Ascending aorta (tissue), 2 donors: ENCODE measurements around the gene AK3. TPM values are rescaled to one million over a fixed set of nuclear protein-coding genes. Genes with fewer than 3 reads are reported as not detected.

Experiments
- DNase-seq, 2 donors: peaks; one replicate each; pipeline ENCODE4 v3.0.0-alpha.2; 2019; ENCODE audit warnings: low spot score in 2 of 2
- H3K27ac ChIP-seq, 2 donors: fragments of 200-600 bp; sonication (generic); one replicate each; pipeline ENCODE4 v1.5.1; 2016 to 2017; ENCODE audit warnings: mild to moderate bottlenecking in 1 of 2
- H3K27me3 ChIP-seq: fragments of 200-600 bp; sonication (generic); one replicate; pipeline ENCODE4 v1.5.1; 2017
- H3K36me3 ChIP-seq, 2 donors: fragments of 200-600 bp; sonication (generic); one replicate each; pipeline ENCODE4 v1.5.1; 2016
- H3K4me1 ChIP-seq, 2 donors: fragments of 200-600 bp; sonication (generic); one replicate each; pipeline ENCODE4 v1.5.1; 2016 to 2017; ENCODE audit warnings: mild to moderate bottlenecking in 1 of 2
- H3K4me3 ChIP-seq, 2 donors: fragments of 200-600 bp; sonication (generic); one replicate each; pipeline ENCODE4 v1.5.1; 2016 to 2017; ENCODE audit warnings: mild to moderate bottlenecking in 1 of 2
- H3K9me3 ChIP-seq, 2 donors: fragments of 200-600 bp; sonication (generic); one replicate each; pipeline ENCODE4 v1.5.1; 2016
- CTCF ChIP-seq, 3 experiments: fragments of 200-600 bp in 2 of 3; fragments of 450-650 bp in 1 of 3; sonication (generic) in 2 of 3; IDR thresholded peaks; one replicate each; pipeline ENCODE4 v1.5.1; 2016 to 2019; ENCODE audit warnings: antibody characterized with exemption in 3 of 3, mild to moderate bottlenecking in 1 of 3, moderate library complexity in 1 of 3
- intact Hi-C: fragments of 100-400 bp; cut with DNase I; formaldehyde crosslinking; loops from one replicate; pipeline ENCODE4 v1.15.1; 2023
- total RNA-seq: library from RNA; depleted of rRNA; stranded (reverse); fragments of >200 nt; gene quantifications from one replicate; pipeline ENCODE4 v1.1.0, GENCODE V29; 2016

Gene AK3
- total RNA-seq, 1 donor from 2014 or later: 37.1 TPM

- peak overlapping the region; percentile 70 to 74 for H3K27ac ChIP-seq
- DNase-seq: no peak
- H3K27me3 ChIP-seq: no peaks in the 10 kb centered on the region
- H3K4me3 ChIP-seq: no peak overlapping the region
- H3K4me1 ChIP-seq: peaks cover 0 to 45% of the 10 kb centered on the region in 2 donors
- no peak for TF ChIP-seq CTCF (IDR thresholded peaks at IDR 0.05)
- H3K9me3 ChIP-seq: no peaks in the 10 kb centered on the region
- intact Hi-C loops: no loop called here
- H3K36me3 ChIP-seq: peaks cover 4 to 33% of the 10 kb centered on the region in 2 donors
These were observed 52.0 kb downstream of the AK3 start for GRCh38 chr9:4689021-4689420.

- Histone ChIP-seq H3K36me3 (peaks cover 4 to 28% of the 10 kb centered on the region in 2 donors), H3K9me3 (no peaks in the 10 kb centered on the region), H3K4me3 (no peak overlapping the region), H3K27ac (peak overlapping the region; percentile 31 to 65), H3K27me3 (no peaks in the 10 kb centered on the region), H3K4me1 (peaks cover 0 to 56% of the 10 kb centered on the region in 2 donors)
- no peak for DNase-seq
- intact Hi-C loops: no loop called here
- no peak for TF ChIP-seq CTCF (IDR thresholded peaks at IDR 0.05)
These were observed 54.4 kb downstream of the AK3 start for GRCh38 chr9:4686584-4686983.

GRCh38 chr9:4686112-4686511 is 54.9 kb downstream of the AK3 start:
- H3K27ac ChIP-seq: peak overlapping the region; percentile 31 to 65
- peaks cover 0 to 54% of the 10 kb centered on the region in 2 donors for H3K4me1 ChIP-seq
- H3K4me3 ChIP-seq: no peak overlapping the region
- H3K36me3 ChIP-seq: peaks cover 4 to 23% of the 10 kb centered on the region in 2 donors
- intact Hi-C loops: no loop called here
- TF ChIP-seq CTCF (IDR thresholded peaks at IDR 0.05): no peak
- H3K9me3 ChIP-seq: no peaks in the 10 kb centered on the region
- no peaks in the 10 kb centered on the region for H3K27me3 ChIP-seq
- no peak for DNase-seq

GRCh38 chr9:4684820-4685219 is 56.2 kb downstream of the AK3 start:
- no peak for DNase-seq
- Histone ChIP-seq H3K27ac (no peak overlapping the region), H3K36me3 (peaks cover 4 to 13% of the 10 kb centered on the region in 2 donors), H3K27me3 (no peaks in the 10 kb centered on the region), H3K4me3 (no peak overlapping the region), H3K9me3 (no peaks in the 10 kb centered on the region), H3K4me1 (peaks cover 0 to 48% of the 10 kb centered on the region in 2 donors)
- intact Hi-C loops: loop anchor here (5.0 kb wide), 1 partner anchor 752 kb away; the partner anchor contains the start of gene PLGRKT
- TF ChIP-seq CTCF (IDR thresholded peaks at IDR 0.05): no peak

GRCh38 chr9:4680750-4681149 is 60.3 kb downstream of the AK3 start:
- H3K4me1 ChIP-seq: peaks cover 0 to 16% of the 10 kb centered on the region in 2 donors
- H3K27ac ChIP-seq: peak overlapping the region; percentile 97 to 98
- H3K4me3 ChIP-seq: peak overlapping the region; percentile 79 to 91
- H3K9me3 ChIP-seq: no peaks in the 10 kb centered on the region
- intact Hi-C loops: loop anchor here (1.0 to 5.0 kb wide), 2 partner anchors 61 to 757 kb away; partner anchors contain the start of genes AK3 and PLGRKT
- H3K27me3 ChIP-seq: no peaks in the 10 kb centered on the region
- peaks cover 2 to 7% of the 10 kb centered on the region in 2 donors for H3K36me3 ChIP-seq
- no peak for DNase-seq
- TF ChIP-seq CTCF (IDR thresholded peaks at IDR 0.05): no peak

- intact Hi-C loops: loop anchor here (1.0 to 5.0 kb wide), 2 partner anchors 61 to 757 kb away; partner anchors contain the start of genes AK3 and PLGRKT
- Histone ChIP-seq H3K27ac (peak overlapping the region; percentile 97 to 98), H3K27me3 (no peaks in the 10 kb centered on the region), H3K4me1 (peaks cover 0 to 16% of the 10 kb centered on the region in 2 donors), H3K36me3 (peaks cover 0 to under 1% of the 10 kb centered on the region in 2 donors), H3K4me3 (peak overlapping the region; percentile 79 to 91), H3K9me3 (no peaks in the 10 kb centered on the region)
- TF ChIP-seq CTCF (IDR thresholded peaks at IDR 0.05): no peak
- DNase-seq: no peak
These were observed 60.9 kb downstream of the AK3 start for GRCh38 chr9:4680173-4680525.
